ENCODE measurements around the gene ZDHHC14.

ZDHHC14 gene

GRCh38 chr6:157681041-157681650 is 300.2 kb downstream of the ZDHHC14 start:
- Histone ChIP-seq H3K9me2 (replicated peaks; ENCODE audit: insufficient read depth, low read length) (no peaks in the 10 kb centered on the region), H4K20me1 (ENCODE audit: low read depth, low read length) (no peaks in the 10 kb centered on the region), H3K9ac (ENCODE audit: low read length) (no peak overlapping the region), H3K27ac (ENCODE audit: low read depth, low read length) (no peak overlapping the region), H2AFZ (ENCODE audit: low read depth, low read length, severe bottlenecking) (no peak overlapping the region), H3F3A (ENCODE audit: insufficient read depth) (no peaks in the 10 kb centered on the region), H3K4me3 (ENCODE audit: insufficient read depth, low read length, poor library complexity, severe bottlenecking) (no peak overlapping the region), H3K4me2 (ENCODE audit: low read depth, low read length, poor library complexity, severe bottlenecking) (no peak overlapping the region), H3K27me3 (ENCODE audit: low read length) (no peaks in the 10 kb centered on the region), H3K36me3 (ENCODE audit: low read length) (no peaks in the 10 kb centered on the region), H3K79me2 (ENCODE audit: insufficient read depth, low read length) (no peaks in the 10 kb centered on the region), H3K9me3 (ENCODE audit: insufficient read depth, low read length) (no peaks in the 10 kb centered on the region)
- no peak for TF ChIP-seq EZH2phosphoT487 (conservative IDR thresholded peaks at IDR 0.05; ENCODE audit: low read length)

- Histone ChIP-seq H3K4me3 (ENCODE audit: insufficient read depth, low read length, poor library complexity, severe bottlenecking) (no peak overlapping the region), H3K27ac (ENCODE audit: low read depth, low read length) (no peak overlapping the region), H3K9me2 (replicated peaks; ENCODE audit: insufficient read depth, low read length) (no peaks in the 10 kb centered on the region), H3K36me3 (ENCODE audit: low read length) (no peaks in the 10 kb centered on the region), H2AFZ (ENCODE audit: low read depth, low read length, severe bottlenecking) (no peak overlapping the region), H4K20me1 (ENCODE audit: low read depth, low read length) (no peaks in the 10 kb centered on the region), H3F3A (ENCODE audit: insufficient read depth) (no peaks in the 10 kb centered on the region), H3K9me3 (ENCODE audit: insufficient read depth, low read length) (no peaks in the 10 kb centered on the region), H3K9ac (ENCODE audit: low read length) (no peak overlapping the region), H3K4me2 (ENCODE audit: low read depth, low read length, poor library complexity, severe bottlenecking) (no peak overlapping the region), H3K27me3 (ENCODE audit: low read length) (no peaks in the 10 kb centered on the region), H3K79me2 (ENCODE audit: insufficient read depth, low read length) (no peaks in the 10 kb centered on the region)
- TF ChIP-seq CTCF (IDR thresholded peaks at IDR 0.05; ENCODE audit: insufficient read depth, low read length, poor library complexity, severe bottlenecking) (no peak), EZH2phosphoT487 (conservative IDR thresholded peaks at IDR 0.05; ENCODE audit: low read length) (no peak)
These were observed 302.0 kb downstream of the ZDHHC14 start for GRCh38 chr6:157682856-157683481.

GRCh38 chr6:157683707-157684106 is 302.7 kb downstream of the ZDHHC14 start:
- TF ChIP-seq EZH2phosphoT487 (conservative IDR thresholded peaks at IDR 0.05; ENCODE audit: low read length) (no peak), CTCF (IDR thresholded peaks at IDR 0.05; ENCODE audit: insufficient read depth, low read length, poor library complexity, severe bottlenecking) (no peak)
- H3K9me3 ChIP-seq (ENCODE audit: insufficient read depth, low read length) = no peaks in the 10 kb centered on the region
- no peaks in the 10 kb centered on the region for H3K27me3 ChIP-seq (ENCODE audit: low read length)

GRCh38 chr6:157684620-157685299 is 303.8 kb downstream of the ZDHHC14 start:
- Histone ChIP-seq H4K20me1 (ENCODE audit: low read depth, low read length) (no peaks in the 10 kb centered on the region), H3K27ac (ENCODE audit: low read depth, low read length) (no peak overlapping the region), H3K79me2 (ENCODE audit: insufficient read depth, low read length) (no peaks in the 10 kb centered on the region), H3K36me3 (ENCODE audit: low read length) (no peaks in the 10 kb centered on the region), H3K9me3 (ENCODE audit: insufficient read depth, low read length) (no peaks in the 10 kb centered on the region), H3K9me2 (replicated peaks; ENCODE audit: insufficient read depth, low read length) (no peaks in the 10 kb centered on the region), H3K4me2 (ENCODE audit: low read depth, low read length, poor library complexity, severe bottlenecking) (no peak overlapping the region), H2AFZ (ENCODE audit: low read depth, low read length, severe bottlenecking) (no peak overlapping the region), H3K27me3 (ENCODE audit: low read length) (no peaks in the 10 kb centered on the region), H3K4me3 (ENCODE audit: insufficient read depth, low read length, poor library complexity, severe bottlenecking) (no peak overlapping the region), H3F3A (ENCODE audit: insufficient read depth) (no peaks in the 10 kb centered on the region), H3K9ac (ENCODE audit: low read length) (no peak overlapping the region)
- TF ChIP-seq CTCF (IDR thresholded peaks at IDR 0.05; ENCODE audit: insufficient read depth, low read length, poor library complexity, severe bottlenecking) (no peak), EZH2phosphoT487 (conservative IDR thresholded peaks at IDR 0.05; ENCODE audit: low read length) (no peak)

More at GRCh38 chr6:157683707-157684106, 302.7 kb downstream of the ZDHHC14 start:
- Histone ChIP-seq H3K9me2 (replicated peaks; ENCODE audit: insufficient read depth, low read length) (no peaks in the 10 kb centered on the region), H3F3A (ENCODE audit: insufficient read depth) (no peaks in the 10 kb centered on the region), H3K4me2 (ENCODE audit: low read depth, low read length, poor library complexity, severe bottlenecking) (no peak overlapping the region), H4K20me1 (ENCODE audit: low read depth, low read length) (no peaks in the 10 kb centered on the region), H3K27ac (ENCODE audit: low read depth, low read length) (no peak overlapping the region), H3K9ac (ENCODE audit: low read length) (no peak overlapping the region), H3K79me2 (ENCODE audit: insufficient read depth, low read length) (no peaks in the 10 kb centered on the region), H3K4me3 (ENCODE audit: insufficient read depth, low read length, poor library complexity, severe bottlenecking) (no peak overlapping the region), H2AFZ (ENCODE audit: low read depth, low read length, severe bottlenecking) (no peak overlapping the region), H3K36me3 (ENCODE audit: low read length) (no peaks in the 10 kb centered on the region)
